Measurements from ENCODE around the gene AOAH. TPM values are rescaled to one million over a fixed set of nuclear protein-coding genes. Genes with fewer than 3 reads are reported as not detected.

The AOAH gene
- total RNA-seq, 1 donor from 2014 or later: not detected

- DNase-seq (ENCODE audit: extremely low spot score, unreplicated experiment): peak; percentile 79
- TF ChIP-seq CTCF (IDR thresholded peaks at IDR 0.05): no peak
- H3K36me3 Mint-ChIP-seq (ENCODE audit: unreplicated experiment): no peaks in the 10 kb centered on the region
- peaks cover under 1% of the 10 kb centered on the region for H3K27me3 Mint-ChIP-seq (ENCODE audit: unreplicated experiment)
- H3K27ac Mint-ChIP-seq (ENCODE audit: unreplicated experiment): no peak overlapping the region
- no peaks in the 10 kb centered on the region for H3K9me3 Mint-ChIP-seq (ENCODE audit: unreplicated experiment)
- no peaks in the 10 kb centered on the region for H3K4me1 Mint-ChIP-seq (ENCODE audit: unreplicated experiment)
- no peak overlapping the region for H3K4me3 Mint-ChIP-seq (ENCODE audit: unreplicated experiment)
These were observed 190.6 kb downstream of the AOAH start for GRCh38 chr7:36533717-36534116.

DNA sequence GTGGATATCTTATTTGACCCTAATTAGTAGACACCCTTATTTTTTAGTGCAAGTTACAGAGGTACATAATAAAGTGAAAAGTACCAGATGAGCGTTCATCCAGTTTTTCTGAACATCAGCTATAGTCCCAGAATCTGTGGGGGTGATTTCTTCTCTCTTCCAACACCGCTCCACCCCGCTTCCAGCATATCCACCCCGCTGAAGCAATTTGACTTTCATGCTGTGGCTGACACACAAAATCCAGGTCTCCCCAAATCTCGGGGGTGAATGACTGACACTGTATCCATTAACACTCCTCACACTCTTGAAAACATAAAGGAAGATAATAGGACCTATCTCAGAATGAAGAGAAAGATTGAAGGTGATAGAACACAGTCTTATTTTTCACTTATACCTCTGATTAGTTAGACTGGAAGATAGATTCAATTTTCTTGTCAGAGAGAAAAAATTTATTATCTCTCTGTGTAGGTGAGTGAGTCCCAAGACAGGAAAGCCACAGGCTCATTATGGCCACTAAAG lies 191.3 kb downstream of the AOAH start:
- peak; percentile 49 for DNase-seq (ENCODE audit: extremely low spot score, unreplicated experiment)
- Mint-ChIP-seq H3K27ac (ENCODE audit: unreplicated experiment) (no peak overlapping the region), H3K4me3 (ENCODE audit: unreplicated experiment) (no peak overlapping the region), H3K27me3 (ENCODE audit: unreplicated experiment) (no peaks in the 10 kb centered on the region), H3K9me3 (ENCODE audit: unreplicated experiment) (no peaks in the 10 kb centered on the region), H3K4me1 (ENCODE audit: unreplicated experiment) (no peaks in the 10 kb centered on the region), H3K36me3 (ENCODE audit: unreplicated experiment) (no peaks in the 10 kb centered on the region)
- TF ChIP-seq CTCF (IDR thresholded peaks at IDR 0.05): no peak

DNA sequence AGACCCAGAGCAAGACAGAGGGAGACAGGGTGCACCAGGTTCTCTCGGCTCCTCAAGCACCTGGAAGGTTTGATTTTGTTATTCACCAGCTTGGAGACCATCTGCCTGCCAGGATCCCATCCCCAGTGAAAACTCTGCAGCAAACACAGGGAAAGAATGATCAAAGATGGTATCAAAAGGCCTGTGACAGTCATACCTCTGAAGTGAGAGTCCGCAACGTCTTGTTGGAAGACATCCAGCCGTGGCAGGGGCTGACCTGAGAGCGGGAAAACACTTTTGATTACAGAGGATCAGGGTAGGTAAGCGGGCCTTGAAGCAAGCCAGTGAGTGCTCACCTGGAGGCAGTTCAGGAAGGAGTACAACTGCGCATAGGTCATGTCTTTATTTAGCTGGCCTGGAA lies 192.3 kb downstream of the AOAH start:
- H3K4me1 Mint-ChIP-seq (ENCODE audit: unreplicated experiment): peaks cover 6% of the 10 kb centered on the region
- no peaks in the 10 kb centered on the region for H3K27me3 Mint-ChIP-seq (ENCODE audit: unreplicated experiment)
- no peak for DNase-seq (ENCODE audit: extremely low spot score, unreplicated experiment)
- no peak overlapping the region for H3K4me3 Mint-ChIP-seq (ENCODE audit: unreplicated experiment)
- H3K36me3 Mint-ChIP-seq (ENCODE audit: unreplicated experiment): no peaks in the 10 kb centered on the region
- no peak for TF ChIP-seq CTCF (IDR thresholded peaks at IDR 0.05)
- H3K27ac Mint-ChIP-seq (ENCODE audit: unreplicated experiment): no peak overlapping the region
- no peaks in the 10 kb centered on the region for H3K9me3 Mint-ChIP-seq (ENCODE audit: unreplicated experiment)

DNA sequence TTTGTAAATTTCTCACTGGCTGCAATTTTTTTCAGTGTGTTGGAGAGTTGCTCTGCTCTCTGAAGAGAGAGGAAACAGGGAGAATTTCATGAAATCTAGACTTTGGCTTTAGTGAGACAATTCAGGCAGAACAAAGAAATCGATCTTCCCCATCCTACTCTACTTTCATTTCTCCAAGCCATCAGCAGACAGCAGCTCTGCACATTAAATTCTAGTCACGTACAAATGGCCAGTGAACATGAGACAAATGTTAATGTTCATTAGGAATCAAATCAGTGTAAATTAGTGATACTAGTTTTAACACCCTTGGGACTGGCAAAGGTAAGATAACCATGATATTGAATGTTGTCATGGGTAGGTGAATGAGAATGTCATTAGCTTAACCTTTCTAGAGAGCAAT lies 193.8 kb downstream of the AOAH start:
- Mint-ChIP-seq H3K36me3 (ENCODE audit: unreplicated experiment) (no peaks in the 10 kb centered on the region), H3K9me3 (ENCODE audit: unreplicated experiment) (no peaks in the 10 kb centered on the region), H3K27me3 (ENCODE audit: unreplicated experiment) (no peaks in the 10 kb centered on the region), H3K27ac (ENCODE audit: unreplicated experiment) (no peak overlapping the region), H3K4me3 (ENCODE audit: unreplicated experiment) (no peak overlapping the region), H3K4me1 (ENCODE audit: unreplicated experiment) (peaks cover 14% of the 10 kb centered on the region)
- TF ChIP-seq CTCF (IDR thresholded peaks at IDR 0.05): no peak
- DNase-seq (ENCODE audit: extremely low spot score, unreplicated experiment): no peak

GRCh38 chr7:36527549-36527913 lies 196.8 kb downstream of the AOAH start:
- Mint-ChIP-seq H3K27ac (ENCODE audit: unreplicated experiment) (no peak overlapping the region), H3K9me3 (ENCODE audit: unreplicated experiment) (no peaks in the 10 kb centered on the region), H3K4me1 (ENCODE audit: unreplicated experiment) (peaks cover 14% of the 10 kb centered on the region), H3K27me3 (ENCODE audit: unreplicated experiment) (no peaks in the 10 kb centered on the region), H3K4me3 (ENCODE audit: unreplicated experiment) (no peak overlapping the region), H3K36me3 (ENCODE audit: unreplicated experiment) (no peaks in the 10 kb centered on the region)
- no peak for DNase-seq (ENCODE audit: extremely low spot score, unreplicated experiment)
- no peak for TF ChIP-seq CTCF (IDR thresholded peaks at IDR 0.05)
